Esophagus squamous epithelium (tissue), 5 donors: ENCODE data around the gene DNM3. TPM values are rescaled to one million over a fixed set of nuclear protein-coding genes. Genes with fewer than 3 reads are reported as not detected.

Source experiments
- DNase-seq: peaks from one replicate; lab custom pipeline; 2025; lab: John Stamatoyannopoulos, UW
- H3K27ac ChIP-seq, 4 donors: fragments of 200-600 bp; sonication (generic); one replicate each; pipeline ENCODE4 v1.5.1; 2016 to 2019; ENCODE audit warnings: mild to moderate bottlenecking in 1 of 4
- H3K27me3 ChIP-seq, 4 donors: fragments of 200-600 bp; sonication (generic); 1 replicate in 3 of 4; 2 replicates in 1 of 4; pipeline versions ENCODE4 v1.5.1 to v1.6.0; 2017 to 2021; ENCODE audit warnings: antibody characterized with exemption in 1 of 4
- H3K36me3 ChIP-seq, 3 donors: fragments of 200-600 bp; sonication (generic); one replicate each; pipeline ENCODE4 v1.5.1; 2016 to 2019
- H3K4me1 ChIP-seq, 3 donors: fragments of 200-600 bp; sonication (generic); one replicate each; pipeline ENCODE4 v1.5.1; 2017 to 2019
- H3K4me3 ChIP-seq, 4 donors: fragments of 200-600 bp; sonication (generic); 1 replicate in 3 of 4; 2 replicates in 1 of 4; pipeline ENCODE4 v1.5.1; 2016 to 2019; ENCODE audit warnings: mild to moderate bottlenecking in 2 of 4, moderate library complexity in 1 of 4
- H3K9me3 ChIP-seq, 3 donors: fragments of 200-600 bp; sonication (generic); one replicate each; pipeline ENCODE4 v1.5.1; 2016 to 2019
- CTCF ChIP-seq, 6 experiments: fragments of 450-650 bp in 4 of 6; fragments of 200-600 bp in 2 of 6; sonication (generic) in 2 of 6; IDR thresholded peaks; one replicate each; pipeline ENCODE4 v1.5.1; 2016 to 2019; ENCODE audit warnings: antibody characterized with exemption in 6 of 6, mild to moderate bottlenecking in 4 of 6, moderate library complexity in 4 of 6
- POLR2A ChIP-seq, 4 donors: fragments of 450-650 bp; IDR thresholded peaks; one replicate each; pipeline ENCODE4 v1.6.1; 2017; ENCODE audit warnings: antibody characterized with exemption in 4 of 4, mild to moderate bottlenecking in 4 of 4, moderate library complexity in 3 of 4
- WGBS, 2 donors: methylation state at CpG; one replicate each; pipeline ENCODE4 v1.1.5; 2018; 5-methylcytosine and 5-hydroxymethylcytosine counted together
- intact Hi-C: fragments of 100-400 bp; cut with DNase I; formaldehyde crosslinking; loops from one replicate; pipeline ENCODE4 v1.15.0; 2022
- total RNA-seq, 4 donors: library from RNA; depleted of rRNA; stranded (reverse); fragments of >200 nt; gene quantifications; one replicate each; pipeline ENCODE4 v1.1.0, GENCODE V29; 2016
- donor health status: DM: yes; HTN: yes; CAD: no.

Gene DNM3
- total RNA-seq, 4 donors from 2014 or later = 0.91 to 3.2 (median 1.8) TPM

GRCh38 chr1:172394141-172394751, 552.9 kb downstream of the DNM3 start:
- no peak for DNase-seq
- H3K27me3 ChIP-seq = no peaks in the 10 kb centered on the region

GRCh38 chr1:172394811-172395210, 553.5 kb downstream of the DNM3 start:
- no peak for TF ChIP-seq CTCF (IDR thresholded peaks at IDR 0.05)
- Histone ChIP-seq H3K36me3 (no peaks in the 10 kb centered on the region), H3K4me3 (no peak overlapping the region), H3K4me1 (peaks cover 11 to 69% (median 20%) of the 10 kb centered on the region in 3 donors), H3K27me3 (no peaks in the 10 kb centered on the region), H3K27ac (peak overlapping the region in 3 of 4 donors; percentile 51 to 64 (median 53)), H3K9me3 (no peaks in the 10 kb centered on the region)
- intact Hi-C loops = loop anchor here (10.0 kb wide), 1 partner anchor 110 kb away; no protein-coding TSS in a partner anchor
- DNase-seq = no peak
- 45 to 47% methylated on average over 5 of the region's 5 CpGs for WGBS, 2 donors

More at GRCh38 chr1:172394141-172394751, 552.9 kb downstream of the DNM3 start:
- peak overlapping the region in 3 of 4 donors; percentile 51 to 64 (median 53) for H3K27ac ChIP-seq
- TF ChIP-seq POLR2A (IDR thresholded peaks at IDR 0.05) = no peak
- TF ChIP-seq CTCF (IDR thresholded peaks at IDR 0.05) = no peak
- no peak overlapping the region for H3K4me3 ChIP-seq
- intact Hi-C loops = loop anchor here (10.0 kb wide), 1 partner anchor 109 kb away; no protein-coding TSS in a partner anchor
- no peaks in the 10 kb centered on the region for H3K36me3 ChIP-seq
- WGBS, 2 donors = 23 to 39% methylated on average over 4 of the region's 4 CpGs
- H3K4me1 ChIP-seq = peaks cover 11 to 64% (median 20%) of the 10 kb centered on the region in 3 donors
- no peaks in the 10 kb centered on the region for H3K9me3 ChIP-seq

- H3K27me3 ChIP-seq = no peaks in the 10 kb centered on the region
- peaks cover 9 to 66% (median 14%) of the 10 kb centered on the region in 3 donors for H3K4me1 ChIP-seq
- TF ChIP-seq POLR2A (IDR thresholded peaks at IDR 0.05) = no peak
- no peak for TF ChIP-seq CTCF (IDR thresholded peaks at IDR 0.05)
- H3K4me3 ChIP-seq = no peak overlapping the region
- 71 to 82% methylated on average over 3 of the region's 3 CpGs for WGBS, 2 donors
- no peaks in the 10 kb centered on the region for H3K9me3 ChIP-seq
- H3K36me3 ChIP-seq = no peaks in the 10 kb centered on the region
- no peak overlapping the region for H3K27ac ChIP-seq
- no peak for DNase-seq
- intact Hi-C loops = loop anchor here (10.0 kb wide), 1 partner anchor 111 kb away; no protein-coding TSS in a partner anchor
Observed at GRCh38 chr1:172395576-172395975, 554.3 kb downstream of the DNM3 start.

- H3K36me3 ChIP-seq = no peaks in the 10 kb centered on the region
- DNase-seq = no peak
- H3K4me3 ChIP-seq = no peak overlapping the region
- intact Hi-C loops = loop anchor here (10.0 kb wide), 1 partner anchor 112 kb away; no protein-coding TSS in a partner anchor
- H3K27me3 ChIP-seq = no peaks in the 10 kb centered on the region
- WGBS, 2 donors = 19 to 25% methylated on average over 3 of the region's 3 CpGs
- H3K4me1 ChIP-seq = peaks cover 6 to 53% (median 6%) of the 10 kb centered on the region in 3 donors
- TF ChIP-seq CTCF (IDR thresholded peaks at IDR 0.05) (no peak), POLR2A (IDR thresholded peaks at IDR 0.05) (no peak)
- no peaks in the 10 kb centered on the region for H3K9me3 ChIP-seq
- H3K27ac ChIP-seq = peak overlapping the region in 2 of 4 donors; percentile 2 to 83
Observed at GRCh38 chr1:172397221-172397620, 555.9 kb downstream of the DNM3 start.

- intact Hi-C loops = loop anchor here (10.0 kb wide), 1 partner anchor 113 kb away; no protein-coding TSS in a partner anchor
- peaks cover 6 to 53% (median 6%) of the 10 kb centered on the region in 3 donors for H3K4me1 ChIP-seq
- H3K36me3 ChIP-seq = no peaks in the 10 kb centered on the region
- WGBS, 2 donors = 66 to 76% methylated on average over 2 of the region's 2 CpGs
- H3K27ac ChIP-seq = peak overlapping the region in 2 of 4 donors; percentile 66 to 83
- no peak overlapping the region for H3K4me3 ChIP-seq
- no peak for DNase-seq
- H3K27me3 ChIP-seq = no peaks in the 10 kb centered on the region
- TF ChIP-seq POLR2A (IDR thresholded peaks at IDR 0.05) = no peak
- no peak for TF ChIP-seq CTCF (IDR thresholded peaks at IDR 0.05)
- no peaks in the 10 kb centered on the region for H3K9me3 ChIP-seq
Observed at GRCh38 chr1:172397633-172398032, 556.3 kb downstream of the DNM3 start.
